IMR-90 (cell line): Measurements from ENCODE around the gene LMX1A.

Experiments
- BHLHE40 ChIP-seq: fragments of 150-350 bp; IDR thresholded peaks from 2 replicates; pipeline ENCODE4 v1.6.1; 2016; ENCODE audit warnings: mild to moderate bottlenecking, low read depth, low read length
- CEBPB ChIP-seq: IDR thresholded peaks from 2 replicates; pipeline ENCODE4 v1.6.1; 2012; ENCODE audit warnings: low read depth, low read length, improper control_type of control experiment
- CHD1 ChIP-seq: IDR thresholded peaks from 2 replicates; pipeline ENCODE4 v1.6.1; 2012; ENCODE audit warnings: low read depth, low read length, improper control_type of control experiment
- CTCF ChIP-seq: conservative IDR thresholded peaks from 2 replicates; pipeline ENCODE4 v1.5.1; 2012; ENCODE audit warnings: mild to moderate bottlenecking, low read depth, low read length, improper control_type of control experiment
- FOS ChIP-seq: fragments of 150-350 bp; IDR thresholded peaks from 2 replicates; pipeline ENCODE4 v1.6.1; 2016; ENCODE audit warnings: low read depth, low read length
- MAZ ChIP-seq: IDR thresholded peaks from 2 replicates; pipeline ENCODE4 v1.6.1; 2012; ENCODE audit warnings: low read depth, mild to moderate bottlenecking, low read length, improper control_type of control experiment, moderate library complexity, borderline replicate concordance
- POLR2A ChIP-seq: IDR thresholded peaks from 2 replicates; pipeline ENCODE4 v1.6.1; 2012; ENCODE audit warnings: mild to moderate bottlenecking, low read depth, low read length

GRCh38 chr1:165365341-165365740 lies 8.8 kb upstream of the LMX1A start:
- TF ChIP-seq CEBPB, result no peak
- no peak for TF ChIP-seq CTCF
- TF ChIP-seq BHLHE40, result no peak
- no peak for TF ChIP-seq POLR2A
- TF ChIP-seq FOS, result no peak
- TF ChIP-seq MAZ, result no peak
- TF ChIP-seq CHD1, result no peak
